Activated CD8-positive, alpha-beta memory T cell treated with anti-CD3 and anti-CD28 coated beads for 4 hours (primary cell): Measurements from ENCODE around the gene LPCAT2.

Source experiments
- DNase-seq, 2 donors: peaks; one replicate each; pipeline ENCODE4 v3.0.0-alpha.2; 2020; ENCODE audit warnings: low read depth in 2 of 2

LPCAT2 gene

DNA sequence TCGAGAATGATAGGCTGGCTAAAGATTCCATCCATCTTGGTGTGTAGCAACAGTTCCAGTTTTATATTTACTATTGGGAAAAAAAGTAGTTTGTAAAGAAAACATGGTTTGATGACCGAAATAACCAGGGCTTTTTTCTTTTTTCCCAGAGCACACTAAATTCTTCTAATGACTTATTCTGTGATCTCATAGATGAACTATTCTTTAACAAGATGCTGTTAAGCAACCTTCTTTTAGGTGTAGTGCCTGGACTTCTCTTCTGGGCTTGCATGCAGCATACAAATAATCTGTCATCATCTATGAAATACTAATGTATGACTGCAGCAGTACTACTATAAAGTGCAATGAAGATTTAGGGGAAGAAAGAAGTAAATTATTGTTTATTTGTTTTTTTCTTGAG, 46.6 kb downstream of the LPCAT2 start:
- no peak for DNase-seq

DNA sequence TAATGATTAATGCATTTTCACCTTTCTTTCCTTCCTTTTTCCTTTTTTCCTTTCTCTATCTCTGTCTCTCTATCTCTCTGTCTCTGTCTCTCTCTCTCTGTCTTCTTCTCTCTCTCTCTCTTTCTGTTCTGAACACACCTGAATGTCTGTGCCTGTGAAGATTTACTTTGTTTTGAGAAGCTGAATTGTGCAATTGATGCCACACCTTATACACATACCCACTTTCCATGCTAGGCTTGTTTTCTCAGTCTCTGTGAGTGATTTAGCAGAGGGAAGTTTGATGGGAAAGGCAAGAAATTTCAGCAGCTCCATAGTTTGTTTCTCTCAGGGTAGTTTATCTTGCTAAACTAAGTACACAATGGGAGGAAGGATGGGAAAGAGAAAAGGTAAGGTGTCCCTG, 48.3 kb downstream of the LPCAT2 start:
- DNase-seq: no peak

GRCh38 chr16:55559233-55559632, 50.4 kb downstream of the LPCAT2 start:
- no peak for DNase-seq

DNA sequence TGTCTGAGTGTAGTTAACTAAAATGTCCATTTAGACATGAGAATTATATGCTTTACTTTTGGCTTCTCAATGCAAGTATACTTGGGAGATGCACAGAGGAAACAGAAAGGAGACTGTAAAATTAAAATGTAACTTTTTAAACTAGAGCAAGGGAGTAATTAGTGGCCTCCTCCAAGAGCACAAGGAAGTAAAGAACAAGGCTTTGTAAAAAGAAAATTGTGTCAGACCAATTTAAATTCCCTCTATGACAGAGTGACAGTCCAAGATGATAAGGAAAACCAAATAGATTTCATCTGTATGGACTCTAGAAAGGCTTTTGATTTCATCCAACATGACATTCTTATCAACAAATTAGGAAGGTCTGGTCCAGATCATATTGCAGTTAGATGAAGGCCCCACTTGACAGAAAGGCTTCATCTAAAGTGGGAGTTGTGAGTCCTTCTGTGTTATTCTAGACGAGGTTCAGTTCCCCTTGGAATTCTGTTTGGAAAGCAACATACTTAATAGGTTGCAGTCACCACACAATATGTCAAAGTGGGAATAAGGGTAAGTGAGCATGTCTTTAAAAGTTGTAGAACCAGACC, 51.2 kb downstream of the LPCAT2 start:
- DNase-seq: no peak

DNA sequence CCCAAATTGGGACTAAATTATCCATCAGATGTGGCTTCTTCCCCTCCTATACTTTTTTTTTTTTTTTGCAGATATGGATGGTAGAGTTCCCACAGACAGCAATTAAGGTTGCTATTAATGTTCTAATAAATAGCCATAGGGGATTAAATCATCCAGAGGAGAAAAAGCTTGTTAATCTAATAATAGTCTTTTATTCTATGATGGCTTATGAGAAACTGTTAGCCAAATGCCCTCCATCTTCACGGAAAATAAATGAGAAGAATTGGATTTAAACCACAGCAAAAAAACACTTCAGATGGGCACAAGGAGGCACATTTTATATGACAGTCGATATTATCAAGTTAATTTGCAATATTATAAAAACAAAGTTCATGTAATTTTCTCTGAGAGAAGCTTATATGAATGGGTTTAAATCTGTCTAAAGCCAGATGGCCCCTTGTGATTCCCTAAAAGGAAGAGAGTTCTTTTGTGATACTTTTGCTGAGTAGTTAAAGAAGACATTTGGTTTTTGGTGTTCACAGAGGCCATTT, 52.5 kb downstream of the LPCAT2 start:
- no peak for DNase-seq

GRCh38 chr16:55562936-55563335, 54.1 kb downstream of the LPCAT2 start:
- DNase-seq: no peak

DNA sequence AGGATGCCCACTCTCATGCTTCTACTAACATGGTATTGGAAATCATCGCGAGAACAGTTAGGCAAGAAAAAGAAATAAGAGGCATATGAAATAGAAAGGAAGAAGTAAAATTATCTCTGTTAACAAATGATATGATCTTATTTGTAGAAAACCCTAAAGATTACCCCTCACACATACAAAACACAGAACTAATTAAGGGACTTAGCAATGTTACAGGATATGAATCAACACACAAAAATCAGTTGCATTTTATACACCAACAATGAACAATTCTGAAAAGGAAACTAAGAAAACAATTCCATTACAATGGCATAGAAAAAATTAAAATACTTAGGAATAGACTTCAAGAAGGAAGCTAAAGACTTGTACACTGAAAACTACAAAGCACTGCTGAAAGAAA, 54.9 kb downstream of the LPCAT2 start:
- DNase-seq: no peak

DNA sequence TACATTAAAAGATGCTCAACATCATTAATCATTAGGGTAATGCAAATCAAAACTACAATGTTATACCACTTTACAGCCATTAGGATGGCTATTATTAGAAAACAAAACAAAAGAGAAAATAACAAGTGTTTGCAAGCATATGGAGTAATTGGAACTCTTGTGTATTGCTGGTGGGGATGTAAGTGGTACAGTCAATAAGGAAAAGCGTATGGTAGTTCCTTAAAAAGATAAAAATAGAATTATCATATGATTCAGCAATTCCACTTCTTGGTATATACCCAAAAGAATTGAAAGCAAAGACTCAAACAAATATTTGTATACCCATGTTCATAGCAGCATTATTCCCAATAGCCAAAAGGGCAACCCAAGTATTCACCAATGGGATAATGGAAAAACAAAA, 56.2 kb downstream of the LPCAT2 start:
- DNase-seq: no peak

- DNase-seq: no peak
Measured at GRCh38 chr16:55566432-55567175, 57.7 kb downstream of the LPCAT2 start, which contains the start of gene CAPNS2. Gene CAPNS2 (plus strand): TSS chr16:55566684. CDS start chr16:55566757, 73 bp downstream.

GRCh38 chr16:55567382-55567781, 58.5 kb downstream of the LPCAT2 start:
- DNase-seq: no peak

GRCh38 chr16:55568207-55568606, 59.3 kb downstream of the LPCAT2 start:
- DNase-seq: no peak

GRCh38 chr16:55569025-55569424, 60.2 kb downstream of the LPCAT2 start:
- DNase-seq: no peak

DNA sequence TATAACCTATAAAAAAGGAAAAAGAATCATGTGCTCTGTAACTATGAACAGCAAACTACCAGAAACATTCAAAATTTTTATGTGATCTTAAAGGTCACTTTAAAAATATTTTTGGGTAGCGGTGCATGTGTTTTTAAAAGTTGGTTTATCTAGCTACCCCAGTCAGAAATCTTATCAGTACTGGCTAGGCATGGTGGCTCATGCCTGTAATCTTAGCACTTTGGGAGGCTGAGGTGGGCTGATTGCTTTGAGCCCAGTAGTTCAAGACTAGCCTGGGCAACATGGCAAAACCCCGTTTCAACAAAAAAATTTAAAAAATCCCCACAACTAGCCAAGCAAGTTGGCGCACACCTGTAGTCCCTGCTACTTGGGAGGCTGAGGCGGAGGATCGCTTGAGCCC, 61.3 kb downstream of the LPCAT2 start:
- no peak for DNase-seq

DNA sequence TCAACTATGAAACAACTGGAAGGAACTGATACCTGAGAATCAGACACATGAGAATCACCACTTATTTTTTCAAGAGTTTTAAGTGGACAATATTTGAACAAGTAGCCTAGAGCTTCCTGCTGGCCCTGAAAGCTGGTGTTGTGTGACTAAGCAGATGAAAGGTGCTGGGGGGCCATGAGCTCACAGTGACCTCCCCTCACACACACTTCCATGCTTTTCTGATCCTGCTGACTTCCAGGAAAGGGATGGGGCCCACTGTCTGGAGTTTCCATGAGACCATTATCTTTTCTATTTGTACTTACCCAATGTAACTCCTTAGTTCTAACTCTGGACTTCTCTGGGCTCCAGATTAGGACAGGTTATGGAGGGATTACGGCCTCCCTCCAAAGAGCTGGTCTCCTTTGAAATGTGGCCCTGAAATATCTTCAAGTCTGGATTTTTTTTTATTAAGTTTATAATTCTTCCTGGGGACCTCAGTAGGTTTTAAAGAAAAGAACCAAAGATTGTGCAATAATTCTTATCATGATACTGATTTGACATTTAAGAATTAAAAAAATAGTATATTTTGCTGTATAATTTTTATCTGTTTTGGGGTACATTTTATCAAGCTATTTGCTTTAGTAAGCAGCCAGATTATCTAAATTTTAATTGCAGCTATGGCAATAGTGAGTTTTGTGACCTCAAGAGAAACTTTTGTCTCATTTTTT, 62.5 kb downstream of the LPCAT2 start:
- DNase-seq: no peak

DNA sequence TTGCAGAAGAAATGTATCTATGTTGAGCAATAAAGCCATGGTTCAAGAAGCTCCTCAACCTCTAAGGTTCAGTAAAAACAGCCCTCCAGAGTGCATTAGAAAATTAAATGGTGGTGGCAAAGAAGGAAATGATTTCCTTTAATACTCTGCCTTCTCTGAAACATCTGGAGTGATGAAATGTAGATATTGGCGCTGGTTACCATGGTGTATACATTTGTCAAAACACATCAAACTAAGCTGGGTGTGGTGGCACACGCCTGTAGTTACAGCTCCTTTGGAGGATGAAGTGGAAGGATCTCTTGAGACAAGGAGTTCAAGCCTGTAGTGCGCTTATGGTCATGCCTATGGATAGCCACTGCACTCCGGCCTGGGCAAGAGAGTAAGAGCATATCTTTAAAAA, 63.6 kb downstream of the LPCAT2 start:
- no peak for DNase-seq

DNA sequence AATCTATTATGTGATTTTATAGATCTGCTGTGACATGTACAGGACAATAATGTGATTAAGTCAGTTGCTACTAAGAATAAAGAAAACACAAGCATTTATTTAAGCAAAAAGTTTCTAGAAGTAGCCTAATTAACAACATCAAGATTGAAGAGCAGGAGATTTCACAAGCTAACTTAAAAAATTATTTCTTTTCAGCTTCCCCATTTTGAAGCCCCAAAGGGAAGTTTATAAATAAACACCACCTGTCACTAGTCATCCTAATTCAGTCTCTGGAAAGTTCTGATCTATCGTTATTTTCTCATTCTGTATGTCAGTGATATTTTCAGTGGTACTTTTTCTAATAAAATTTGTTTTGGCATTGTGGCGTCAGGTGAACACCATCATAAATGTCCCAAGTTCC, 65.9 kb downstream of the LPCAT2 start:
- no peak for DNase-seq

DNA sequence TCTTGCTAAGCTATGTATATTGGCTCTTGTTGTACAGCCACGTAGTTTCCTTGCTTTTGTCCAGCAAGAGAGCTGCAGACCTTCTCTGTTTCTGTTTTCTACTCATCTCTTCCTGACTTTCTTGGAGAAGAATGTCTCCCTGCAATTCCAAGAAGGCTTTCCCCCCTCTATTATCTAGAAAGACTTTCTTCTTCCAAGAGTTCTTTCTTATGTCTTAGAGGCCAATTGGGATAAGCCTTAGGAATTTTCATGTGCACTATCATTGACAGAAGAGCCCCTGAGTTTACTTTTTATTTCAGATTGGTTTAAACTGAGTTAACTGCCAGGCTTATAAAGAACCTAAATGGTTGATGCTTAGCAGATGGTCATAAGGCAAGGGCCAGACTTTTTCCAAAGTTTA, 66.6 kb downstream of the LPCAT2 start:
- no peak for DNase-seq

DNA sequence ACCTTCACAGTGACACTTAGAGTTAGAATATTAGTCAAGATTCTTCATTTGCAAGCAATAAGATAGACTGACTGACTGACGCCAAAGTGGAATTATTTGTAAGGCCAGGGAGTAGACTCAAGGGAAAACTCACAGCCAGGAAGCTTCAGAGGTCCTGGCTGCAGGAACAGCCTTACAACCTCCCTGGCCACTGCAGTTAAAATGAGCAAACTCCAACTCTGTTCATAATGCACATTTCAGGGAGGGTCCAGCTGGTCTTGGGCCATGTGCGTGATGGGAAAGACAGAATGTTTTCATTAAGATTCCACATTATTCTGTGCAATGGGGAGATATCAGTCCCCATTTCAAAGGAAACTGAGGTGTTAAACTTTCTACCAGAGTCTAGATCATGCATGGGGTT, 67.5 kb downstream of the LPCAT2 start:
- DNase-seq: no peak

DNA sequence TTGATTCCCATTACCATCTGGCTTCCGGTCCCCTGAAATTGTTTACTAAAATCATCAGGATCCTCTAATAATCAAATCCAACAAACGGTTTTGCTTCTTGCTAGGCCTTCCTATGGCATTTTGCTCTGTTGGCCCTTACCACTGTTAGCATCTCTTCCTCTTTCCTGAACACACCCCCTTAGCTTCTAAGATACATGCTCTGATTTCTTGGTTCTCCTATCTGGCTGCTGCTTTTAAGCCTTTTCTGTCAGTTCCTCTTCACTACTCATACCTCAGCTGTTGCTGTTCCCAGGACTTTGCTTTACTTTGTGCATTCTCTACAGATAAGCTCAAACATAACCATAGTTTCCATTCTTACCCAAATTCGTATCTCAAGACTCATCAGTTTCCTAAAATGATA, 69.0 kb downstream of the LPCAT2 start:
- DNase-seq: no peak

- no peak for DNase-seq
Measured at GRCh38 chr16:55585631-55586030, 76.8 kb downstream of the LPCAT2 start.

- DNase-seq: no peak
Measured at GRCh38 chr16:55588799-55589198, 79.9 kb downstream of the LPCAT2 start.

DNA sequence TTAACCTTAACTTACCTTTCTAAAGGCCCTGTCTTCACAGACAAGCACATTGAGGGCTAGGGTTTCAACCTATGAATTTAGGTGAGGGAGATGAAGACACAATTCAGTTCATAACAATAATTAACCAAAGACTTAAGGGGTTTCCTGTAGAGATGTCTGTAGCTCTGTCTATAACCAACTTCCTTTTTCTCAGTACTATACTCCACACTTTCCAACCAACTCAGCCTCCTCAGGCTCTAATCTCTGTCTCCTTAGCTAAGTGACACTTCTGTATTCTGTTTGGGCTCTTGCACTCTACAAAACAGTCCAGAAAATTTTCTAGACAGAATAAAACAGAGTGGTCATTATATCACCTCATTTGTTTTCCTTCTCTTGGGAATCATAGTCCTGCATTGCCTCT, 83.4 kb downstream of the LPCAT2 start:
- DNase-seq: no peak

- no peak for DNase-seq
Measured at GRCh38 chr16:55597928-55598327, 89.1 kb downstream of the LPCAT2 start.
